ENCODE results near the gene BCHE. TPM values are rescaled to one million over a fixed set of nuclear protein-coding genes. Genes with fewer than 3 reads are reported as not detected.

BCHE gene
- total RNA-seq, 2 donors from 2014 or later, result 0.69 to 0.79 TPM

DNA sequence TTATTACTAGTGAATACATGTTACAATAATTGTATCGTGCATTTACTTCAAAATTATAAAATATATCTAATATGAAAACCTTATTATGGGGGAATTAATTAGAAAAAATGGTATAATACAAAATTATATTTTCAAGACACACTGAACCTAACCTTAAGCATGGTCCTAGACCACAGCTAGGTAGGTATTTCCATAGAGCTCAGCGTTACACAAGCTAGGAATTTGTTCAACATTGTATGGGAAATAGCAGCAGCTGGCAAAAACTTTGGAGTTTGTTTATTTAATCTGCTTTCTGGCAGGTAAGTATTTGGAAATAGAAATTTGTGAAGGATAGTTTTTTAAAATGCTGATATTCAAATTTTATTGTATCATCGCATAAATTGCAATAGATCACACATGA, 52.9 kb downstream of the BCHE start:
- TF ChIP-seq, protein P1, sequence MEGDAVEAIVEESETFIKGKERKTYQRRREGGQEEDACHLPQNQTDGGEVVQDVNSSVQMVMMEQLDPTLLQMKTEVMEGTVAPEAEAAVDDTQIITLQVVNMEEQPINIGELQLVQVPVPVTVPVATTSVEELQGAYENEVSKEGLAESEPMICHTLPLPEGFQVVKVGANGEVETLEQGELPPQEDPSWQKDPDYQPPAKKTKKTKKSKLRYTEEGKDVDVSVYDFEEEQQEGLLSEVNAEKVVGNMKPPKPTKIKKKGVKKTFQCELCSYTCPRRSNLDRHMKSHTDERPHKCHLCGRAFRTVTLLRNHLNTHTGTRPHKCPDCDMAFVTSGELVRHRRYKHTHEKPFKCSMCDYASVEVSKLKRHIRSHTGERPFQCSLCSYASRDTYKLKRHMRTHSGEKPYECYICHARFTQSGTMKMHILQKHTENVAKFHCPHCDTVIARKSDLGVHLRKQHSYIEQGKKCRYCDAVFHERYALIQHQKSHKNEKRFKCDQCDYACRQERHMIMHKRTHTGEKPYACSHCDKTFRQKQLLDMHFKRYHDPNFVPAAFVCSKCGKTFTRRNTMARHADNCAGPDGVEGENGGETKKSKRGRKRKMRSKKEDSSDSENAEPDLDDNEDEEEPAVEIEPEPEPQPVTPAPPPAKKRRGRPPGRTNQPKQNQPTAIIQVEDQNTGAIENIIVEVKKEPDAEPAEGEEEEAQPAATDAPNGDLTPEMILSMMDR (conservative IDR thresholded peaks at IDR 0.05), result no peak
- Histone ChIP-seq H3K9ac (ENCODE audit: extremely low read depth, low read length, poor library complexity, severe bottlenecking) (no peak overlapping the region), H3K4me3 (ENCODE audit: low read length) (no peak overlapping the region), H3K27ac (ENCODE audit: low read depth, low read length) (no peak overlapping the region), H3K36me3 (ENCODE audit: control insufficient read depth, insufficient read depth, low read length) (no peaks in the 10 kb centered on the region), H3K27me3 (ENCODE audit: control insufficient read depth, insufficient read depth, low read length, poor library complexity, severe bottlenecking) (no peaks in the 10 kb centered on the region), H3K9me3 (ENCODE audit: control insufficient read depth, low read length) (no peaks in the 10 kb centered on the region), H3K4me1 (ENCODE audit: control insufficient read depth, insufficient read depth, low read length) (no peaks in the 10 kb centered on the region)
- no peaks in the 10 kb centered on the region for H3K4me1 Mint-ChIP-seq
- H3K36me3 Mint-ChIP-seq (ENCODE audit: low read depth), result no peaks in the 10 kb centered on the region
- H3K4me3 Mint-ChIP-seq, result no peak overlapping the region
- no peak for DNase-seq
- no peak overlapping the region for H3K27ac Mint-ChIP-seq
- no peaks in the 10 kb centered on the region for H3K9me3 Mint-ChIP-seq
- 89 to 100% methylated on average over 1 to 2 of the region's 3 CpGs for WGBS, 2 experiments (ENCODE audit: insufficient coverage in 1 of 2, insufficient read length in 1 of 2)
- no peaks in the 10 kb centered on the region for H3K27me3 Mint-ChIP-seq (ENCODE audit: insufficient read depth)

DNA sequence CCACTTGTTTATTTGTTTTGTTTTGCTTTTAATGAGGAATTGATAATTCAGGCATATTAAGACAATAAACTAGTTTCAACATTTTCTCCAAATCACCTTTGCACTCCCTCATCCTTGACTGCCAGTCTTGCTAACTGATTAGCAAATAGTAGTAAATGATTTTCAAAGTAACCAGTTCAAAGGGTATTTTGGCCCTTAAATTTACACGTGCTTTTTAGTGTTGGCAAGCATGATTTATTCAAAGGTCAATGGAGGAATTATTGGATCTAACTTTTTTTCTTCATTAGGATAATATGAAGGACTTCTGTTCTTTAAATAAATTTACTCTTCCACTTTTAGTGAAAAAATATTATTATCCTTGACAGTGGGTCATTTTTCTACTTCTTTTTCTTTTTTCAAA, 53.8 kb downstream of the BCHE start:
- no peaks in the 10 kb centered on the region for H3K36me3 Mint-ChIP-seq (ENCODE audit: low read depth)
- Histone ChIP-seq H3K36me3 (ENCODE audit: control insufficient read depth, insufficient read depth, low read length) (no peaks in the 10 kb centered on the region), H3K4me1 (ENCODE audit: control insufficient read depth, insufficient read depth, low read length) (no peaks in the 10 kb centered on the region), H3K27ac (ENCODE audit: low read depth, low read length) (no peak overlapping the region), H3K9me3 (ENCODE audit: control insufficient read depth, low read length) (no peaks in the 10 kb centered on the region), H3K9ac (ENCODE audit: extremely low read depth, low read length, poor library complexity, severe bottlenecking) (no peak overlapping the region), H3K27me3 (ENCODE audit: control insufficient read depth, insufficient read depth, low read length, poor library complexity, severe bottlenecking) (no peaks in the 10 kb centered on the region), H3K4me3 (ENCODE audit: low read length) (no peak overlapping the region)
- H3K27me3 Mint-ChIP-seq (ENCODE audit: insufficient read depth), result no peaks in the 10 kb centered on the region
- DNase-seq, result no peak
- H3K9me3 Mint-ChIP-seq, result no peaks in the 10 kb centered on the region
- H3K27ac Mint-ChIP-seq, result no peak overlapping the region
- TF ChIP-seq, protein P1 (conservative IDR thresholded peaks at IDR 0.05), result no peak
- 88% methylated on average over 1 of the region's 1 CpG; no CpG with 5 or more reads in 1 of the 2 experiments for WGBS, 2 experiments (ENCODE audit: insufficient coverage in 1 of 2, insufficient read length in 1 of 2)
- no peaks in the 10 kb centered on the region for H3K4me1 Mint-ChIP-seq
- H3K4me3 Mint-ChIP-seq, result no peak overlapping the region

DNA sequence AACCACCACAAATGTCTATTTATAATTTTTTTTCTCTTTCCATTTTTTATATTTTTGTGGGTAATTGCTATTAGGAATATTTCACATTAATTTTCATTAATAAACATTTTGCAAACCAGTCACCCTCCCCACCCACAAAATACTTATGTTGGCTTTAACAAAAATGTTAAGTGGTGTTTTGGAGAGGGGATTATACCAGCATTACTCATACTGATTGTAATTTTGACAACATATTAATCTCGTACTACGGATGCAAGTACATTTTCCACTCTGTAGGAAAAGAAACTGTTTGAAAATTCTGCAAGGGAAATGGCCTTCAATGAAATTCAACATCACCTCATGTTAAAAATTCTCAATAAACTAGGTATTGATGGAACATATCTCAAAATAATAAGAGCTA, 58.3 kb downstream of the BCHE start:
- Histone ChIP-seq H3K9me3 (ENCODE audit: control insufficient read depth, low read length) (no peaks in the 10 kb centered on the region), H3K27me3 (ENCODE audit: control insufficient read depth, insufficient read depth, low read length, poor library complexity, severe bottlenecking) (no peaks in the 10 kb centered on the region), H3K27ac (ENCODE audit: low read depth, low read length) (no peak overlapping the region), H3K36me3 (ENCODE audit: control insufficient read depth, insufficient read depth, low read length) (no peaks in the 10 kb centered on the region), H3K4me3 (ENCODE audit: low read length) (no peak overlapping the region), H3K9ac (ENCODE audit: extremely low read depth, low read length, poor library complexity, severe bottlenecking) (no peak overlapping the region), H3K4me1 (ENCODE audit: control insufficient read depth, insufficient read depth, low read length) (no peaks in the 10 kb centered on the region)
- H3K9me3 Mint-ChIP-seq, result no peaks in the 10 kb centered on the region
- H3K4me1 Mint-ChIP-seq, result no peaks in the 10 kb centered on the region
- no peak for DNase-seq
- H3K36me3 Mint-ChIP-seq (ENCODE audit: low read depth), result no peaks in the 10 kb centered on the region
- no peaks in the 10 kb centered on the region for H3K27me3 Mint-ChIP-seq (ENCODE audit: insufficient read depth)
- TF ChIP-seq, protein P1 (conservative IDR thresholded peaks at IDR 0.05), result no peak
- H3K27ac Mint-ChIP-seq, result no peak overlapping the region
- no peak overlapping the region for H3K4me3 Mint-ChIP-seq
- 89% methylated on average over 2 of the region's 2 CpGs; no CpG with 5 or more reads in 1 of the 2 experiments for WGBS, 2 experiments (ENCODE audit: insufficient coverage in 1 of 2, insufficient read length in 1 of 2)

Measured in endodermal cell (in vitro differentiated cells).